GM23338 (cell line): ENCODE results near the gene EPC1. TPM values are rescaled to one million over a fixed set of nuclear protein-coding genes. Genes with fewer than 3 reads are reported as not detected.
"Not testable (repeated sequence)": the region's sequence is repeated elsewhere in the genome, so short reads cannot be mapped to it uniquely, and the experiment has no call there.

Experiments
- ATAC-seq: fragments of 200-7000 bp; cut with Tn5 transposase; 3 replicates; pipeline ENCODE4 v1.9.1; 2020
- DNase-seq: peaks from one replicate; pipeline ENCODE4 v3.0.0-alpha.2; 2015; ENCODE audit warnings: low spot score
- H2AFZ ChIP-seq: fragments of 200-600 bp; sonication (generic); 2 replicates; pipeline ENCODE4 v1.8.0; 2016; ENCODE audit warnings: antibody characterized with exemption, mild to moderate bottlenecking, moderate library complexity
- H3F3A ChIP-seq: fragments of 200-600 bp; sonication (generic); replicated peaks from 2 replicates; pipeline ENCODE4 v1.8.0; 2017; ENCODE audit warnings: antibody characterized with exemption, mixed run types, low read depth
- H3K27ac ChIP-seq: fragments of 200-600 bp; sonication (generic); 2 replicates; pipeline ENCODE4 v1.6.1; 2016; ENCODE audit warnings: low read depth
- H3K27me3 ChIP-seq: fragments of 200-600 bp; sonication (generic); 2 replicates; pipeline ENCODE4 v1.8.0; 2016; ENCODE audit warnings: mild to moderate bottlenecking, mixed run types, moderate library complexity; ENCODE audit not compliant: insufficient read depth
- H3K36me3 ChIP-seq: fragments of 200-600 bp; sonication (generic); 2 replicates; pipeline ENCODE4 v1.8.0; 2016; ENCODE audit warnings: mild to moderate bottlenecking; ENCODE audit not compliant: insufficient read depth
- H3K4me1 ChIP-seq: fragments of 200-600 bp; sonication (generic); 2 replicates; pipeline ENCODE4 v1.8.0; 2016; ENCODE audit warnings: mild to moderate bottlenecking, moderate library complexity; ENCODE audit not compliant: insufficient read depth
- H3K4me2 ChIP-seq: fragments of 200-600 bp; sonication (generic); 2 replicates; pipeline ENCODE4 v1.7.1; 2017; ENCODE audit warnings: mixed run types
- H3K4me3 ChIP-seq: fragments of 200-600 bp; sonication (generic); 2 replicates; pipeline ENCODE4 v1.6.1; 2016; ENCODE audit warnings: mixed run types
- H3K79me2 ChIP-seq: fragments of 200-600 bp; sonication (generic); replicated peaks from 2 replicates; pipeline ENCODE4 v1.8.0; 2017; ENCODE audit warnings: mild to moderate bottlenecking; ENCODE audit not compliant: insufficient read depth
- H3K9me2 ChIP-seq: fragments of 200-600 bp; sonication (generic); 2 replicates; pipeline ENCODE4 v1.8.0; 2017; ENCODE audit not compliant: insufficient read depth
- H4K20me1 ChIP-seq: fragments of 200-600 bp; sonication (generic); replicated peaks from 2 replicates; pipeline ENCODE4 v1.8.0; 2017; ENCODE audit warnings: mild to moderate bottlenecking; ENCODE audit not compliant: insufficient read depth
- H3K27ac Mint-ChIP-seq: 2 replicates; pipeline ENCODE4 v1.8.0; 2020; ENCODE audit warnings: inconsistent platforms, mild to moderate bottlenecking, moderate library complexity, mixed read lengths
- H3K27me3 Mint-ChIP-seq: 3 replicates; pipeline ENCODE4 v1.8.0; 2022; ENCODE audit warnings: low read depth, mild to moderate bottlenecking, moderate library complexity, mixed read lengths, inconsistent platforms; ENCODE audit not compliant: insufficient read depth, poor library complexity
- H3K36me3 Mint-ChIP-seq: 3 replicates; pipeline ENCODE4 v1.8.0; 2021; ENCODE audit warnings: low read depth, mild to moderate bottlenecking, inconsistent platforms, moderate library complexity, mixed read lengths
- H3K4me1 Mint-ChIP-seq: 3 replicates; pipeline ENCODE4 v1.8.0; 2020; ENCODE audit warnings: mild to moderate bottlenecking, inconsistent platforms, mixed read lengths
- H3K4me3 Mint-ChIP-seq: 3 replicates; pipeline ENCODE4 v1.8.0; 2021; ENCODE audit warnings: moderate library complexity, mild to moderate bottlenecking, inconsistent platforms, mixed read lengths
- H3K9me3 Mint-ChIP-seq: 3 replicates; pipeline ENCODE4 v1.8.0; 2020; ENCODE audit warnings: moderate library complexity, mild to moderate bottlenecking, inconsistent platforms, mixed read lengths
- EZH2phosphoT487 ChIP-seq: fragments of 200-600 bp; sonication (generic); IDR thresholded peaks from one replicate; pipeline ENCODE4 v1.8.1; 2018; ENCODE audit warnings: antibody characterized with exemption; ENCODE audit not compliant: unreplicated experiment
- NANOG ChIP-seq: IDR thresholded peaks from 2 replicates; pipeline ENCODE4 v1.6.1; 2016; ENCODE audit warnings: antibody characterized with exemption, borderline replicate concordance
- polyA plus RNA-seq: library from polyadenylated mRNA; unstranded; fragments of >200 nt; fragmentation: Nextera tagmentation; extraction: Ambion mirVana; gene quantifications from 2 replicates; pipeline ENCODE4 v1.2.1, GENCODE V29; 2016
- total RNA-seq: library from RNA; depleted of rRNA; stranded (reverse); fragments of >200 nt; shearing (Covaris generic); gene quantifications from 2 replicates; pipeline ENCODE4 v1.2.3, GENCODE V29; 2014
- TF ChIP-seq, protein P1 (sequence below): fragments of 250-450 bp; sonication (Bioruptor Pico); IDR thresholded peaks from 2 replicates; pipeline ENCODE4 v1.5.0; 2020; ENCODE audit warnings: mild to moderate bottlenecking, moderate library complexity

The EPC1 gene
- total and polyA plus RNA-seq, 2 experiments from 2014 or later = 24.1 to 25.9 TPM

DNA sequence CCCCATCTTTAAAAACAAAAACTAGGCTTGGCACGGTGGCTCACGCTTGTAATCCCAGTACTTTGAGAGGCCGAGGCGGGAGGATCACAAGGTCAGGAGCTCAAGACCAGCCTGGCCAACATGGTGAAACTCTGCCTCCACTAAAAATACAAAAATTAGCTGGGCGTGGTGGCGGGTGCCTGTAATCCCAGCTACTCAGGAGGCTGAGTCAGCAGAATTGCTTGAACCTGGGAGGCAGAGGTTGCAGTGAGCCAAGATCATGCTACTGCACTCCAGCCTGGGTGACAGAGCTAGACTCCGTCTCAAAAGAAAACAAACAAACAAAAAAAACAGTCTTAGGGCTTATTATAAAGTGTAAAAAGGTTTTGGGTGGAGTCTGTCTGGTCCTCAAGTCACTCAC lies 117.2 kb downstream of the EPC1 start:
- H3F3A ChIP-seq, ATAC-seq, H3K4me3 ChIP-seq, H3K4me3 Mint-ChIP-seq, H3K4me2 ChIP-seq, H3K27ac ChIP-seq, H3K36me3 ChIP-seq, H3K4me1 ChIP-seq, DNase-seq, H3K27me3 ChIP-seq, H4K20me1 ChIP-seq, H3K9me2 ChIP-seq, H3K79me2 ChIP-seq: not testable (repeated sequence)
- Mint-ChIP-seq H3K9me3 (peaks cover 29% of the 10 kb centered on the region), H3K27me3 (peaks cover 11% of the 10 kb centered on the region), H3K4me1 (peaks cover 13% of the 10 kb centered on the region), H3K36me3 (peaks cover 20% of the 10 kb centered on the region), H3K27ac (peak overlapping the region; percentile 0; the same call in 1 of the 2 replicates)
- peak overlapping the region; percentile 84 for H2AFZ ChIP-seq

DNA sequence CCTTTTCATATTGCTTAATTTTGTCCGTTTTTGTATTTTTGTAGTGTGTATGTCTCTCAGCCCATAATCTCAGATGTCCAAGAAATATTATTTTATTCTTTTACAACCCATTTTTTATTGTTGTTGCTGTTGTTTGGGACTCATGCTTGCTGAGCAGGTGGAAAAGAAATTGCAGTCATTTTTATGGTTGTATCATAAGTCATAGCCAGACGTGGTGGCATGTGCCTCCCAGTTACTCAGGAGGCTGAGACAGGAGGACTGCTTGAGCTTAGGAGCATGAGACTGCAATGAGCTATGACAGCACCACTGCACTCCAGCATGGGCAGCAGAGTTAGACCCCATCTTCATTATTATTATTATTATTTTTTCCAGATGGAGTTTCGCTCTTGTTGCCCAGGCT lies 117.8 kb downstream of the EPC1 start:
- Mint-ChIP-seq H3K27ac (no peak overlapping the region), H3K36me3 (peaks cover 19% of the 10 kb centered on the region), H3K4me3 (no peak overlapping the region), H3K27me3 (peaks cover 11% of the 10 kb centered on the region), H3K4me1 (peaks cover 13% of the 10 kb centered on the region), H3K9me3 (peaks cover 26% of the 10 kb centered on the region)
- no peak for TF ChIP-seq EZH2phosphoT487
- no peak for TF ChIP-seq NANOG
- TF ChIP-seq, protein P1, sequence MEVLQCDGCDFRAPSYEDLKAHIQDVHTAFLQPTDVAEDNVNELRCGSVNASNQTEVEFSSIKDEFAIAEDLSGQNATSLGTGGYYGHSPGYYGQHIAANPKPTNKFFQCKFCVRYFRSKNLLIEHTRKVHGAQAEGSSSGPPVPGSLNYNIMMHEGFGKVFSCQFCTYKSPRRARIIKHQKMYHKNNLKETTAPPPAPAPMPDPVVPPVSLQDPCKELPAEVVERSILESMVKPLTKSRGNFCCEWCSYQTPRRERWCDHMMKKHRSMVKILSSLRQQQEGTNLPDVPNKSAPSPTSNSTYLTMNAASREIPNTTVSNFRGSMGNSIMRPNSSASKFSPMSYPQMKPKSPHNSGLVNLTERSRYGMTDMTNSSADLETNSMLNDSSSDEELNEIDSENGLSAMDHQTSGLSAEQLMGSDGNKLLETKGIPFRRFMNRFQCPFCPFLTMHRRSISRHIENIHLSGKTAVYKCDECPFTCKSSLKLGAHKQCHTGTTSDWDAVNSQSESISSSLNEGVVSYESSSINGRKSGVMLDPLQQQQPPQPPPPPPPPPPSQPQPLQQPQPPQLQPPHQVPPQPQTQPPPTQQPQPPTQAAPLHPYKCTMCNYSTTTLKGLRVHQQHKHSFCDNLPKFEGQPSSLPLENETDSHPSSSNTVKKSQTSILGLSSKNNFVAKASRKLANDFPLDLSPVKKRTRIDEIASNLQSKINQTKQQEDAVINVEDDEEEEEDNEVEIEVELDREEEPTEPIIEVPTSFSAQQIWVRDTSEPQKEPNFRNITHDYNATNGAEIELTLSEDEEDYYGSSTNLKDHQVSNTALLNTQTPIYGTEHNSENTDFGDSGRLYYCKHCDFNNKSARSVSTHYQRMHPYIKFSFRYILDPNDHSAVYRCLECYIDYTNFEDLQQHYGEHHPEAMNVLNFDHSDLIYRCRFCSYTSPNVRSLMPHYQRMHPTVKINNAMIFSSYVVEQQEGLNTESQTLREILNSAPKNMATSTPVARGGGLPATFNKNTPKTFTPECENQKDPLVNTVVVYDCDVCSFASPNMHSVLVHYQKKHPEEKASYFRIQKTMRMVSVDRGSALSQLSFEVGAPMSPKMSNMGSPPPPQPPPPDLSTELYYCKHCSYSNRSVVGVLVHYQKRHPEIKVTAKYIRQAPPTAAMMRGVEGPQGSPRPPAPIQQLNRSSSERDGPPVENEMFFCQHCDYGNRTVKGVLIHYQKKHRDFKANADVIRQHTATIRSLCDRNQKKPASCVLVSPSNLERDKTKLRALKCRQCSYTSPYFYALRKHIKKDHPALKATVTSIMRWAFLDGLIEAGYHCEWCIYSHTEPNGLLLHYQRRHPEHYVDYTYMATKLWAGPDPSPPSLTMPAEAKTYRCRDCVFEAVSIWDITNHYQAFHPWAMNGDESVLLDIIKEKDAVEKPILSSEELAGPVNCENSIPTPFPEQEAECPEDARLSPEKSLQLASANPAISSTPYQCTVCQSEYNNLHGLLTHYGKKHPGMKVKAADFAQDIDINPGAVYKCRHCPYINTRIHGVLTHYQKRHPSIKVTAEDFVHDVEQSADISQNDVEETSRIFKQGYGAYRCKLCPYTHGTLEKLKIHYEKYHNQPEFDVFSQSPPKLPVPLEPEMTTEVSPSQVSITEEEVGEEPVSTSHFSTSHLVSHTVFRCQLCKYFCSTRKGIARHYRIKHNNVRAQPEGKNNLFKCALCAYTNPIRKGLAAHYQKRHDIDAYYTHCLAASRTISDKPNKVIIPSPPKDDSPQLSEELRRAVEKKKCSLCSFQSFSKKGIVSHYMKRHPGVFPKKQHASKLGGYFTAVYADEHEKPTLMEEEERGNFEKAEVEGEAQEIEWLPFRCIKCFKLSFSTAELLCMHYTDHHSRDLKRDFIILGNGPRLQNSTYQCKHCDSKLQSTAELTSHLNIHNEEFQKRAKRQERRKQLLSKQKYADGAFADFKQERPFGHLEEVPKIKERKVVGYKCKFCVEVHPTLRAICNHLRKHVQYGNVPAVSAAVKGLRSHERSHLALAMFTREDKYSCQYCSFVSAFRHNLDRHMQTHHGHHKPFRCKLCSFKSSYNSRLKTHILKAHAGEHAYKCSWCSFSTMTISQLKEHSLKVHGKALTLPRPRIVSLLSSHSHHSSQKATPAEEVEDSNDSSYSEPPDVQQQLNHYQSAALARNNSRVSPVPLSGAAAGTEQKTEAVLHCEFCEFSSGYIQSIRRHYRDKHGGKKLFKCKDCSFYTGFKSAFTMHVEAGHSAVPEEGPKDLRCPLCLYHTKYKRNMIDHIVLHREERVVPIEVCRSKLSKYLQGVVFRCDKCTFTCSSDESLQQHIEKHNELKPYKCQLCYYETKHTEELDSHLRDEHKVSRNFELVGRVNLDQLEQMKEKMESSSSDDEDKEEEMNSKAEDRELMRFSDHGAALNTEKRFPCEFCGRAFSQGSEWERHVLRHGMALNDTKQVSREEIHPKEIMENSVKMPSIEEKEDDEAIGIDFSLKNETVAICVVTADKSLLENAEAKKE (CRISPR knock-in tag) = no peak
- Histone ChIP-seq H3K4me1 (no peaks in the 10 kb centered on the region), H3F3A (no peaks in the 10 kb centered on the region), H3K36me3 (no peaks in the 10 kb centered on the region), H3K9me2 (no peaks in the 10 kb centered on the region), H3K79me2 (no peaks in the 10 kb centered on the region), H3K4me2 (no peak overlapping the region), H3K27ac (no peak overlapping the region), H4K20me1 (no peaks in the 10 kb centered on the region), H3K4me3 (no peak overlapping the region), H2AFZ (no peak overlapping the region), H3K27me3 (no peaks in the 10 kb centered on the region)
- DNase-seq = no peak
- ATAC-seq = no peak
